COLO668 (cell line): Measurements from ENCODE around the gene AKR1C1.
A peak's percentile ranks its signal among the peaks of the same experiment; 100 is the strongest.
"Not testable (repeated sequence)": the region's sequence is repeated elsewhere in the genome, so short reads cannot be mapped to it uniquely, and the experiment has no call there.

Source experiments
- DNase-seq: peaks from one replicate; lab custom pipeline; 2025; ENCODE audit not compliant: unreplicated experiment; lab: John Stamatoyannopoulos, UW

The AKR1C1 gene

GRCh38 chr10:5014200-5014910 is 51.1 kb downstream of the AKR1C1 start:
- DNase-seq = not testable (repeated sequence)

- DNase-seq = no peak
Measured at GRCh38 chr10:5014936-5015335, 51.7 kb downstream of the AKR1C1 start.

- DNase-seq = no peak
Measured at GRCh38 chr10:5018134-5018533, 54.9 kb downstream of the AKR1C1 start.

- peak; percentile 1 for DNase-seq
Measured at GRCh38 chr10:5018671-5019277, 55.6 kb downstream of the AKR1C1 start.

- peak; percentile 59 for DNase-seq
Measured at GRCh38 chr10:5019770-5020612, 56.8 kb downstream of the AKR1C1 start.

GRCh38 chr10:5021624-5022290 is 58.5 kb downstream of the AKR1C1 start:
- DNase-seq = not testable (repeated sequence)

GRCh38 chr10:5023177-5023805 is 60.1 kb downstream of the AKR1C1 start:
- no peak for DNase-seq

GRCh38 chr10:5025461-5025881 is 62.3 kb downstream of the AKR1C1 start:
- DNase-seq = peak; percentile 12

- no peak for DNase-seq
Measured at GRCh38 chr10:5030989-5031388, 67.8 kb downstream of the AKR1C1 start.

GRCh38 chr10:5031588-5031987 is 68.4 kb downstream of the AKR1C1 start:
- not testable (repeated sequence) for DNase-seq

GRCh38 chr10:5032444-5032843 is 69.2 kb downstream of the AKR1C1 start:
- DNase-seq = not testable (repeated sequence)
